Activated naive CD8-positive, alpha-beta T cell (primary cell): Measurements from ENCODE around the gene CD2BP2.
A peak's percentile ranks its signal among the peaks of the same experiment; 100 is the strongest.

Source experiments
- H3K27ac Mint-ChIP-seq: one replicate; pipeline ENCODE4 v1.8.0; 2021; ENCODE audit warnings: mixed read lengths
- H3K27me3 Mint-ChIP-seq: one replicate; pipeline ENCODE4 v1.8.0; 2021; ENCODE audit warnings: mixed read lengths
- H3K36me3 Mint-ChIP-seq: one replicate; pipeline ENCODE4 v1.8.0; 2021; ENCODE audit warnings: mixed read lengths
- H3K4me1 Mint-ChIP-seq: one replicate; pipeline ENCODE4 v1.8.0; 2021; ENCODE audit warnings: low read depth, mixed read lengths
- H3K4me3 Mint-ChIP-seq: one replicate; pipeline ENCODE4 v1.8.0; 2021; ENCODE audit warnings: mild to moderate bottlenecking, mixed read lengths
- H3K9me3 Mint-ChIP-seq: one replicate; pipeline ENCODE4 v1.8.0; 2021; ENCODE audit warnings: low read depth, mixed read lengths

CD2BP2 gene

DNA sequence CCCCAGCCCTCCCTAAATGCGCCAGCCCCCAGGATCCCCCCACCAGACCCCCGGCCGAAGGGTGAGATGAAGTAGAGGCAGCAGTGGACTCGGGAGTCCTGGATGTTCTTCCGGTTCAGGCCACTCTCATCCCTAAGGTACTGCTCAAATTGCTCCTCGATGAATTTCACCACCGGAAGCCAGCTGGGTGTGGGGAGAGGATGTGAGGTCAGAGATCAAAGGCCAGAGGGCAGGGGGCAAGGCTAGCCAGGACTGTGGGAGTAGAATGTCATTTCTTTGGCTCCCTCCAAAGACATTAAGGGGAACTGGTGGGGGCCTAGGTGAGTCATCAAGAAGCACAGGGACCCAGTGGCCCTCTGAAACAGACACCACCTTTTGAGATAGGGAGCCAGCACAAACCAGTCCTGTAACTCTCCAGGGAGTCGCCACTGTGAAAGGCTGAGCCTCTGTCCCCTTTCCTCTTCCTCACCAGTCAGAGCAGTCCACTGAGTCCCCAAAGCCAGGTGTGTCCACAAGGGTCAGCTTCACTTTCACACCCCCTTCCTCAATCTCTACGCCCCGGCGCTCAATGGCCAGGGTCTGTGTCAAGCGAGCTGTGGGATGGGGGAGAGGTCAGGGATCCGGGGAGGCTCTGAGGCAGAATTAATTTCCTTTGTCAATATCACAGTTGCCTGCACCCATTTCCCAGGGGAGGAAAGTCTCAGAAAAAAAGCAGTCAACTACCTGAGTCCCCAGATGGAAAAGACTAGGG is 26.4 kb upstream of the CD2BP2 start:
- H3K27me3 Mint-ChIP-seq = no peaks in the 10 kb centered on the region
- H3K36me3 Mint-ChIP-seq = peaks cover 6% of the 10 kb centered on the region
- H3K4me1 Mint-ChIP-seq = peaks cover 54% of the 10 kb centered on the region
- H3K4me3 Mint-ChIP-seq = peak overlapping the region; percentile 94
- H3K9me3 Mint-ChIP-seq = no peaks in the 10 kb centered on the region
- H3K27ac Mint-ChIP-seq = peak overlapping the region; percentile 93

DNA sequence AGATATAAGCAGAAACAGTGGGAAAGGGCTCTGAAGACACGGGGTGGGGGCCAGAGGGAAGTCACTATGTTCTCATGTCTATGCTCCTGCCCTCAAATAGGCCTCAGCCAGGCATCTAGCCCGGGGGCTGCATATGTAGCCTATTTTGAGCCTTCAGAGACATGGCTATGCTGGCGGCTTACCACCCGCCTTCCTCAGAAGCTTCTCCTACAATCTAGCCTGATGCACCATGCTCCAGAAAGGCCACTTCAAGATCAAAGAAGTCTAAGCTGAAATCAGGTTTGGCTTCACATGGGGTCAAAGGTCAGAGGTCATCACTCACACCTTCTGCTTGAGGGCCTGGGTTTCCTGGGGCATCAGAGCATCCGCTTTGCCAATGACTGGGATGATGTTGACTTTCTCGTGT is 25.7 kb upstream of the CD2BP2 start:
- peaks cover 54% of the 10 kb centered on the region for H3K4me1 Mint-ChIP-seq
- peak overlapping the region; percentile 94 for H3K4me3 Mint-ChIP-seq
- H3K27ac Mint-ChIP-seq = peak overlapping the region; percentile 76
- no peaks in the 10 kb centered on the region for H3K27me3 Mint-ChIP-seq
- H3K9me3 Mint-ChIP-seq = no peaks in the 10 kb centered on the region
- H3K36me3 Mint-ChIP-seq = peaks cover 6% of the 10 kb centered on the region

DNA sequence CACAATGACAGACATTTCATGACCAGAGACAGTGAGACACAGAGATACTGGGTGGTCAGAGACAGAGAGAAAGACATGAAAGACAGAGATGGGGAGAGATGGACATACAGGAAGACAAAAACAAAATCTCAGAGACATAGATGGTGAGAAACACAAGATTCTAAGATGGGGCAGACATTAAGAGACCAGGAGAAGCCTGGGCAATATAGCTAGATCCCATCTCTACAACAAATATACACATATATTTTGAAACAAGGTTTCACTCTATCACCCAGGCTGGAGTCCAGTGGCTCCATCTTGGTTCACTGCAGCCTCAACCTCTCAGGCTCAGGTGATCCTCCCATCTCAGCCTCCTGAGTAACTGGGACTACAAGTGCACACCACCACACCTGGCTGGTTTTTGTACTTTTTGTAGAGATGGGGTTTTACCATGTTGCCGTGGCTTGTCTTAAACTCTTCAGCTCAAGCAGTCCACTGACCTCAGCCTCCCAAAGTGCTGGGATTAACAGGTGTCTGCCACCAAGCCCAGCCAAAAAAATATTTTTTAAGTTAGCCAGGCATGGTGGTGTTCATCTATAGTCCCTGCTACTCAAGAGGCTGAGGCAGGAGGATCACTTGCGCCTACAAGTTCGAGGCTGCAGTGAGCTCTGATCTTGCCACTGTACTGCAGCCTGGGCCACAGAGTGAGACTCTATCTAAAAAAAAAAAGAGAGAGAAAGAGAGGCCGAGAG is 25.1 kb upstream of the CD2BP2 start:
- no peaks in the 10 kb centered on the region for H3K27me3 Mint-ChIP-seq
- H3K4me3 Mint-ChIP-seq = peak overlapping the region; percentile 94
- H3K9me3 Mint-ChIP-seq = no peaks in the 10 kb centered on the region
- peaks cover 52% of the 10 kb centered on the region for H3K4me1 Mint-ChIP-seq
- H3K36me3 Mint-ChIP-seq = peaks cover 6% of the 10 kb centered on the region
- H3K27ac Mint-ChIP-seq = peak overlapping the region; percentile 76

DNA sequence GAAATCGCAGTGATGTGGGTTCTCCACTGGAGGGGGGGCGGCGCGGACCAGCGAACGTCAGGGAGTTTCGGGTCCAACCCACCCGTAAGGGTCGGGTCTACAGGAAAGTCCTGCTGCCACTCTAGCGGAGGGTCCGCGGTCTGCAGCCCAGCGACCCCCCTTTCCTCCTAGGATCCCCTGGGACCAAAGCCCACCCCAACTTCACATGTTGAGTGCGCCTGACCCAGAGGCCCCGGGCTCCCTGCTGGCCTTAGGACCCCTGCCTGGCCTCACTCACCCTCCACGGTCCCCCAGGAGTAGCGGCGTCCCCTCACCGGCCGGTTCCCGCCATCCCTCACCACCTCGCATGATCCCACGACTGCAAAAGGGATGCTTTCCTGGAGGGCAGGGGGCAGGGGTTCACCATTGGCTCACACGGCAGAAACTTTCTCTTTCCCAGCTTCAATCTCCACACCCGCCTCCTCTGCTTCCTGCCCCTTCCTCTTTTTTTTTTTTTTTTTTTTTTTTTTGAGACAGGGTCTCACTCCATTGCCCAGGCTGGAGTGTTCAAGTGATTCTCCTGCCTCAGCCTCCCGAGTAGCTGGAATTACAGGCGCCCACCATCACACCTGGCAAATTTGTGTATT is 24.2 kb upstream of the CD2BP2 start:
- Mint-ChIP-seq H3K4me1 (peaks cover 50% of the 10 kb centered on the region), H3K27me3 (no peaks in the 10 kb centered on the region), H3K27ac (peak overlapping the region; percentile 75), H3K4me3 (peak overlapping the region; percentile 94), H3K36me3 (peaks cover 6% of the 10 kb centered on the region), H3K9me3 (no peaks in the 10 kb centered on the region)

DNA sequence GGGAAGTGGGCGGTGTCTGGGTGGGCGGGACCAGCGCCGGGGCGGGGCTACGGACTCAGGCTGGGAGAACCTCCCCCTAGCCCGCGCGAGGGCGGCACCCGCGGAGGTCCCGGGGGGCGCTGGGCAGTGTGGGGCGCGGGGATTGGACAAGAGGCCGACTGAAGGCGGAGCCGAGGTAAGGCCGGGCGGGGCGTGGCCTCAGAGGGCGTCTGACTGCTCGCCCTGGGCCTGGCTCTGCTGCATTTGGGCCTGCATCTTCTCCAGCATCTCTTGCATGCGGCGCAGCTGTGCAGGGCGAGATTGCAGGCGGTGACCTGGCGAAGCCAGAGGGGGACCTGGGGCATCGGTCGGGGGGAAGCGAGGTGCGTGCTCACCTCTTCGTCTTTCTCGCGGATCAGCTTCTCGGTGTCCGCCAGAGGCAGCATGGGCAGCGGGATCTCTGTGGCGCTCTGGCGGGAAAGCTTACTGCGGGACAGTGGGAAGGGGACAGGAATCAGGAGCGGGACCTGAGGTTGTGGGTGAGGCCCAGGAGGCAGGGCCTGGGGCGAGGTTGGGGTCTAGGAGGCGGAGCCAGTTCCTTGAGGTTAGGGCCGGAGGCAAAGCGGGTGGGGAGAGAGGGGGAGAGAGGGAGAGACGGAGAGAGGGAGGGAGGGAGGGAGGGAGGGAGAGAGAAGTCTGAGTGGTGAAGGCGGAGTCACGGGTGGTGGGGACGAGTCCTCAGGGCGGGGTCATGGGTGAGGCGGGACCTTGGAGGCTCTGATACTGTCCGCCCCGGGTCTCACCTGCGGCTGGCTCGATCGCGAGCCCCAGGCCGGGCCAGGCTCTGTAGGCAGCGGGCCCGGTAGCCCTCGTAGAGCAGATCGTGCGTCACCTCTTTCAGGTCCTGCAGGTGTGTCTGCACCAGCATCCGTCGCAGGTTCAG is 23.4 kb upstream of the CD2BP2 start:
- Mint-ChIP-seq H3K27ac (peak overlapping the region; percentile 99), H3K4me3 (peak overlapping the region; percentile 94), H3K27me3 (no peaks in the 10 kb centered on the region), H3K9me3 (no peaks in the 10 kb centered on the region), H3K4me1 (peaks cover 46% of the 10 kb centered on the region), H3K36me3 (peaks cover 6% of the 10 kb centered on the region)

DNA sequence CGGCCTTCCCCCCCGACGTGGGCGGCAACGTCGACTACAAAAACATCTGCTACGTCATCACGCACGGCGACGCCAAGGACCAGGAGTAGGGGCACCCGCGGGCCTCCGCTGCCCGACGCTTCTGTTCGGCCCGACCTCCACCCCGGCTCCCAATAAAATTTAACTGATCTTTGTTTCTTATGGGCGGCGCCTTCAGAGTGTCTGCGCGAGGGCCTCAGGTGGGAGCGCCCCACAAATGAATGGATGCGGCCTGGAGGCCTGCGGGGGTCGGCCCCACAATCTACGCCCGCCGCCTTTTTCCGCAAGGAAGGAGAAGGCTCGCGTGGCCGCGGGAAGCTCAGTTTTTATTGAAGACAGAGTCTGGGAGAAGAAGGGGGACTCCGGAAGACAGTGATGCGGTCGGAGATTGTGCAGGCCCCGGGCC is 22.7 kb upstream of the CD2BP2 start:
- H3K36me3 Mint-ChIP-seq = peaks cover 6% of the 10 kb centered on the region
- no peaks in the 10 kb centered on the region for H3K27me3 Mint-ChIP-seq
- no peaks in the 10 kb centered on the region for H3K9me3 Mint-ChIP-seq
- H3K4me1 Mint-ChIP-seq = peaks cover 43% of the 10 kb centered on the region
- peak overlapping the region; percentile 99 for H3K27ac Mint-ChIP-seq
- H3K4me3 Mint-ChIP-seq = peak overlapping the region; percentile 94

DNA sequence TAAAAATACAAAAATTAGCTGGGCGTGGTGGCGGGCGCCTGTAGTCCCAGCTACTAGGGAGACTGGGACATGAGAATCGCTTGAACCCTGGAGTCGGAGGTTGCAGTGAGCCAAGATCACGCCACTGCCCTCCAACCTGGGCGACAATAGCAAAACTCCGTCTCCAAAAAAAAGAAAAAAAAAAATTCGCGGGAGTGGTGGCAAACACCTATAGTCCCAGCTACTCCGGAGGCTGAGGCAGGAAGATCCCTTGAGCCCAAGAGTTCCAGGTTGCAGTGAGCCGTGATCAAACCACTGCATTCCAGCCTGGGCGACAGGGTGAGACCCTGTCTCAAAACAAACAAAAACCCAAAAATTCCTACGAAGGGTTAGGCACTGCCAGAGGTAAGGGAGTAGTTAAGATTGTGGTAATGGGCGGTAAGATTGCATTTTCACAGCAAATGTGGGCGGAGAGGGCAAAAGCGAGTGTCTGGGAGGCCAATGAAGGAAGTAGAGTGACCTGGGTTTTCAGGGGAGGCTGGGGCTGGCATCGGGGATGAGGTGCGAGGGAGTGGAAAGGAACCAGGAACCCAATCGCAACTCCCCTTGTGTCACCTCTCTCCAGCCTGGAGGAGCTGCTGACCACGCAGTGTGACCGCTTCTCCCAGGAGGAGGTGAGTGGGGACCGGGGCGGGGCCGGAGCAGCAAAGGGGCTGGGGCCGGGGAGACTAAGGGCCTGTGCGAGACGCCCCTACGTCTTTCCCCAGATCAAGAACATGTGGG is 22.1 kb upstream of the CD2BP2 start:
- peaks cover 40% of the 10 kb centered on the region for H3K4me1 Mint-ChIP-seq
- H3K9me3 Mint-ChIP-seq = no peaks in the 10 kb centered on the region
- peak overlapping the region; percentile 94 for H3K4me3 Mint-ChIP-seq
- H3K36me3 Mint-ChIP-seq = peaks cover 6% of the 10 kb centered on the region
- H3K27me3 Mint-ChIP-seq = no peaks in the 10 kb centered on the region
- peak overlapping the region; percentile 99 for H3K27ac Mint-ChIP-seq

DNA sequence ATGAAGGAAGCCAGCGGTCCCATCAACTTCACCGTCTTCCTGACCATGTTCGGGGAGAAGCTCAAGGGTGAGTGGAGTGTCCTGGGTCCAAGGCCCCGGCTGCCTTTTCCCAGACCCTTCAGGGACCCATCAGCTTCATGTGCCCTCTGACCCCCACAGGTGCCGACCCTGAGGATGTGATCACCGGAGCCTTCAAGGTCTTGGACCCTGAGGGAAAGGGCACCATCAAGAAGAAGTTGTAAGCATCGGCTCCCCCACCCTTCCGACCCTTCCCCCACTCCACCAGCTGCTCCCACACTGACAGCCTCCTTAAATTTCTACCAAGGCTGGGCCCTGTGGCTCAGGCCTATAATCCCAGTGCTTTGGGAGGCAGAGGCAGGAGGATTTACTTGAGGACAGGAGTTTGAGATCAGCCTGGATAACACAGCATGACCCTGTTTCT is 21.4 kb upstream of the CD2BP2 start:
- Mint-ChIP-seq H3K4me3 (peak overlapping the region; percentile 94), H3K27ac (peak overlapping the region; percentile 99), H3K36me3 (peaks cover 6% of the 10 kb centered on the region), H3K27me3 (no peaks in the 10 kb centered on the region), H3K4me1 (peaks cover 42% of the 10 kb centered on the region), H3K9me3 (no peaks in the 10 kb centered on the region)

DNA sequence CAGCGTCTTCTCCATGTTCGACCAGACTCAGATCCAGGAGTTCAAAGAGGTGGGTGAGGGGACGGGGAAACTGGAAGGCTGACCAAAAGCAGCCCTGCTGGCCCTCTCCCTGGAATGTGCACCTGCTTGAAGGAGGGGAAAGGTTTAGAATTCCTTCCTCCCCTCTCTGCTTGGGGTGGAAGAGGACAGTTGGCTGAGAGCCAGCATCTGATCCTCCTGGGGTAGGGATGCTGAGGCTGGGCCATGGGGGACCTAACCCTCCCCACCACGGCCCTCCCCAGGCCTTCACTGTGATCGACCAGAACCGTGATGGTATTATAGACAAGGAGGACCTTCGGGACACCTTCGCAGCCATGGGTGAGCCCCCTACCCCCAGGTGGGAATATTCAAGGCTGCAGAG is 20.8 kb upstream of the CD2BP2 start:
- Mint-ChIP-seq H3K36me3 (peaks cover 6% of the 10 kb centered on the region), H3K27ac (peak overlapping the region; percentile 70), H3K27me3 (no peaks in the 10 kb centered on the region), H3K4me1 (peaks cover 42% of the 10 kb centered on the region), H3K9me3 (no peaks in the 10 kb centered on the region), H3K4me3 (no peak overlapping the region)

DNA sequence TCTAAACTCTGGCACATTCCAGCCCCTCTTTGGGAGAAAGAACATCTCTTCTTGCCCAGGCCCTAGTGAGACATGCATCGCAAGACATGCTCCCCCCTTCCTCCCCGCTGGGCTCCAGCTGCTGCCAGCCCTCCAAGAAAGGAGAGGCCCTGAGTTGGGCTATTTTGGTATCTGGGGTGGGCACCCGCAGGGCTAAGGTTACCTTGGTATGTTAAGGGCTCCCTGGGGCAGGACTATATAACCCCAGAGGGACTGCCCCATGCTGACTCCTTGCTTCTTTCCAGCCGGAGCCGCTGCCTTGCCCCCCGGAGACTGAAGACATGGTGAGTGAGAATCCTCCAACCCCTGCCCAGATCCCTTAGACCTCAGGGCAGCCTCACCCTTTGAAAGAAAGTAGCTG is 19.4 kb upstream of the CD2BP2 start, which contains the start of gene MYL11:
MYL11 (plus strand) TSS at position 265 of the 400 bp plus-strand sequence; CDS start at position 321, 56 bp downstream.
- Mint-ChIP-seq H3K9me3 (no peaks in the 10 kb centered on the region), H3K27me3 (no peaks in the 10 kb centered on the region), H3K4me1 (peaks cover 31% of the 10 kb centered on the region), H3K27ac (peak within 1 kb of the TSS; percentile 70), H3K36me3 (peaks cover 2% of the 10 kb centered on the region), H3K4me3 (no peak within 1 kb of the TSS)

DNA sequence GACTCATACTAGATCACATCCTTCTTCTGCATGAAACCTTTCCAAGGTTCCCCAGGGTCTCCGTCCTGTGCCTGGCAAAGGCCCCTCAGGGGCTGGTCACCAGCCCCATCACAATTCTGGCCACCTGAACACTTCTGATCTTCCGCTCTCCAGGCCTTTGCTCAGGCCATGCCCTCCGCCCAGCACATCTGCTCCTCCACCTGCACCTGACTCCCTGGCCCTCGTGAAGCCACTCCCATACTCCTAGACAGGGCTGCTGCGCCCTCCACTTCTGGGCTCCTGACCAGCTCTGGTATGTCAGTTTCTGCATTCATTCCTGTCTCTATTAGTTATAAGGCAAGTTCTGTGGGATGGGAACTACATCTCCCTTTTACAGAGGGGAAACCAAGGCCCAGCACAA is 17.6 kb upstream of the CD2BP2 start:
- no peak overlapping the region for H3K4me3 Mint-ChIP-seq

DNA sequence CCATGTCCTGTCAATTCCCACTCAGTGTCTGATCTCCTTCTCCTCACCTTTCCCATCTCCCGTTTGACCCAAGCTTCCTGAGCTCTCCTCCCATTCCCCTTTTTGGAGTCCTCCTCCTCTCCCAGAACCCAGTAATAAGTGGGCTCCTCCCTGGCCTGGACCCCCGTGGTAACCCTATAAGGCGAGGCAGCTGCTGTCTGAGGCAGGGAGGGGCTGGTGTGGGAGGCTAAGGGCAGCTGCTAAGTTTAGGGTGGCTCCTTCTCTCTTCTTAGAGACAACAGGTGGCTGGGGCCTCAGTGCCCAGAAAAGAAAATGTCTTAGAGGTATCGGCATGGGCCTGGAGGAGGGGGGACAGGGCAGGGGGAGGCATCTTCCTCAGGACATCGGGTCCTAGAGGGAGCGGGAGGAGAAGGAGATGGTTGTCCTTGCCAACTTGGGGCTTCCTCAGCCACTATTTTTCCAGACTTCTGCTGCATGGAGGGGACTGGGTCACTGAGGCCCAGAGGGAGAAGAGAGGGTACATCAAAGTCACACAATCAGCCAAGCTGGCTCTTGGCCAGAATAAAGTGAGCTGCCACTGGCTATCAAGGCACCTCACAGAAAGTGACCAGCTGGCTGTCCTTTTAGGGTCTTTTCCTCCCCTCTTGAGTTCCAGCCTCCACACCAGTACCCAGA is 17.1 kb upstream of the CD2BP2 start:
- H3K9me3 Mint-ChIP-seq = no peaks in the 10 kb centered on the region
- H3K27ac Mint-ChIP-seq = peak overlapping the region; percentile 91
- H3K36me3 Mint-ChIP-seq = no peaks in the 10 kb centered on the region
- H3K4me1 Mint-ChIP-seq = peaks cover 38% of the 10 kb centered on the region
- H3K4me3 Mint-ChIP-seq = peak overlapping the region; percentile 76
- no peaks in the 10 kb centered on the region for H3K27me3 Mint-ChIP-seq

More for the DNA sequence above, 17.6 kb upstream of the CD2BP2 start:
- H3K36me3 Mint-ChIP-seq = no peaks in the 10 kb centered on the region
- H3K9me3 Mint-ChIP-seq = no peaks in the 10 kb centered on the region
- H3K27ac Mint-ChIP-seq = peak overlapping the region; percentile 76
- peaks cover 38% of the 10 kb centered on the region for H3K4me1 Mint-ChIP-seq
- no peaks in the 10 kb centered on the region for H3K27me3 Mint-ChIP-seq

DNA sequence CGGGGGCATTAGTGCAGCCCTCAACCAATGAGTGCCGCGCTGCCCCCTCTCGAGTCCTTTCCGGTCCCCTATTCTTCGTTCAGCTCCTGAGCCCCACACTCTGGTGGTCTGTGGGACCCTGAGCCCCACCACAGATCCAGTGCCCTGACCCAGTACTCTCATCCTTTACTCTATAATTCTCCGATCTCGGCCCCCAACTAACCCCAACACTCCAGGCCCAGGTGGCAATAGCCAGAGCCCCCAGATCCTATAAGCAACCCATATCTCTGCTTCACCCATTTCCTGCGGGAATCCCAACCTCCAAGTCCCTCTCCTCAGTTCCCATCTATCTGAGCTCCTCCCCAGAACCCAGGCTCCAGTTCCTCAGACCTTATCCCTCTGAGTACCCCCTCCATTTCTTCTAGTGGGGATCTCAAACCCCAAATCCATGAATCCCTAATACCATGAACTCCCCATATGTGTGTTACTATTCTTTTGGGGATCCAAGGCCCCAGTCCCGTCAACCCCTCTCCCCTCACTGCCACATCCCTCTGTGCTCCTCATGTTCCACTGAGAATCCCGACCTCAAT is 16.2 kb upstream of the CD2BP2 start:
- H3K27me3 Mint-ChIP-seq = no peaks in the 10 kb centered on the region
- no peaks in the 10 kb centered on the region for H3K9me3 Mint-ChIP-seq
- peak overlapping the region; percentile 76 for H3K4me3 Mint-ChIP-seq
- peaks cover 44% of the 10 kb centered on the region for H3K4me1 Mint-ChIP-seq
- H3K27ac Mint-ChIP-seq = peak overlapping the region; percentile 91
- no peaks in the 10 kb centered on the region for H3K36me3 Mint-ChIP-seq
